ENCODE measurements around the gene TSPAN9.

- TF ChIP-seq CTCF (IDR thresholded peaks at IDR 0.05) (no peak), POLR2A (IDR thresholded peaks at IDR 0.05) (no peak)
Observed at GRCh38 chr12:3091038-3091319, 13.8 kb downstream of the TSPAN9 start.
